Measurements from ENCODE around the gene RALB. TPM values are rescaled to one million over a fixed set of nuclear protein-coding genes. Genes with fewer than 3 reads are reported as not detected.
A peak's percentile ranks its signal among the peaks of the same experiment; 100 is the strongest.
"Not testable (repeated sequence)": the region's sequence is repeated elsewhere in the genome, so short reads cannot be mapped to it uniquely, and the experiment has no call there.

Gene RALB
- total RNA-seq, 1 experiment from 2014 or later: 57.6 TPM

- DNase-seq (ENCODE audit: low read depth): peak; percentile 32
These were observed 39.0 kb downstream of the RALB start for GRCh38 chr2:120291401-120292311.

DNA sequence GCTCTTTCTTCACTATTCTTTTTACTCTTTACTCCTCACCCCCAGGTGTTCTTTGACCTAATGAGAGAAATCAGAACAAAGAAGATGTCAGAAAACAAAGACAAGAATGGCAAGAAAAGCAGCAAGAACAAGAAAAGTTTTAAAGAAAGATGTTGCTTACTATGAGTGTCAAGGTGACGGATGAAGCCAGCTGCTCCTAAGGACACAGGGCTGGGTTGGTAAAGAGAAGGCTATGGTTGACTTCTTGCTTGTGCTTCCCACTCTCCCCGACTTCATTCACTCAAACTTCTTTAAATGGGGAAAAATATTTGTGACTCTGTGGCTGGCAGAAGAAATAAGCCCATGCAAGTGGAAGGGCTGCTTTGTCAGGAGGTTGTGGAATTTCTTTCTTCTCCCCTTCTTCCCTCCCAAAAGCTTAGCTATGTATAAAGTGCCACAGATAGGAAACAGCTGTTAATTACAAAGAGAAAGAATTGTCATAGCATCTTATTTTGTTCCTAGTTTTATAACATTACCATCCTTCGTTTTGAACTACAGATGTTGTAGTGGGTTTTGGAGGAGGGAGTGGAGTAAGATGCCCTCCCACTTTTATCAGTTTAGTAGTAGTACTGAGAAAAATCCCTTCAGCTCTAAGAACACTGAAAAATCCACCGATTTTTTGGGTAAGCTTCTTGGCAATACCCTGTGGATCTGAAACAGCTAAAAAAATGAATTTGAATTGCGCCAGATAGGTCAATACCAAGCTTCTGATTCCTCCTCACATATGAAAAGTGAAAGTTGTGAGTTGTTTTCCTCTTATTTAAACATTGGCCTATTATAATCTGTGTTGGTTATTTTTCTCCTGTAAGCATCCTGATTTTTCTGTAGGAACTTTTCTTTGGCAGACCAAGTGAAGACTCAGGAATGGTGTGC lies 40.7 kb downstream of the RALB start:
- no peak for DNase-seq (ENCODE audit: low read depth)

DNA sequence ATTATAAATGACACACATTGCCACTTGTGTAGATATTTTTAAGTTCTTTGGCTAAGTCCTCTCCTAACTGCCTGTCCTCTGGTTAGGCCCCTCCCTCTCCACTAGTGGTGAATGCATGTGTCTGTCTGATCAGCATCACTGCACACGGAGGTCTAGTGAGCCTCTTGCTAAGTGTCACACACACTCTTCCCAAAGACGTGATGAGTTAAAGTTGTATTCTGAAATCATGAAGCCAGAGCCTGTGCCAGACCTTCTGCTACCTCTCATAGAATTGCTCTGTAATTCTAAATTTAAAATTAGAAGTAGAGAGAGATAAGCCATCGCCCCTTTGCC lies 41.3 kb downstream of the RALB start:
- DNase-seq (ENCODE audit: low read depth): no peak

- DNase-seq (ENCODE audit: low read depth): peak; percentile 19
These were observed 45.7 kb downstream of the RALB start for GRCh38 chr2:120298173-120298835.

DNA sequence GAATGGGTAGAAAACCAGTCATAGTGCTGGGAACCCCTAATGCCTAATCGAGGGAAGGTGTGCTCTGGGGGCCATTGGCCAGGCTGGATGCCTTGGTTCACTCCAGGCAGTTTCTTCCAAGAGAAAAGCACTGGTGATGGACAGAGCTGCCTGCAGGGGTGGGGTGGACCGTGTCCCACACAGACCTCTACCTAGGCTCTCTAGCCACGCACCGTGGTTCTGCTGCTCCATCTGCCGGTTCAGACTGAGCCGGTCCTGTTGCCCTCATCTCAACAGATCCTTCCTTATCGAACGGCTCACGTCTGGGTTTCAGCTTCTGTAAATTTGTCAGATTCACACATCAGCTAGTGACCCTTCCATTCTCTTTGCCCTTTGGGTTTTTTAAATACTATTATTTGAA lies 46.4 kb downstream of the RALB start:
- DNase-seq (ENCODE audit: low read depth): no peak

GRCh38 chr2:120299561-120299960 lies 46.9 kb downstream of the RALB start:
- DNase-seq (ENCODE audit: low read depth): no peak

DNA sequence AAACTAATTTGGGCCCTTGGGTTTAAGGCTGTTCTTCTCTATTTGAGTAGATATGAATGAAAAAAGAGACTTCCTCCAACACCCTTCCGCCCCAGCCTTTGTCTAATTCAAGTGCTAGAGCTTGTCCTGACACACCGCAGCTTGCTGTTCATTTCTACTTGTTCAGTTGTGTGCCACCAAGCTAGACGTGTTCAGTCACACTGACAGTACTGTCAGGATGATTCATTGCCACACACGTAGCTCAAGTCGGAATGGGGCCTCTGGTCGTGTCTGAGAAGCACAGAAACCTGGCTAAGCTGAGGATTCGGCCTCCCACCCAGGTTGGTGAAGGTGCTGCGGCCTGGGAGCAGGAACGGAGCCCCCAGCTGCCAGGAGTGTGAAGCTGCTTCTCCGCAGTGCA lies 47.7 kb downstream of the RALB start:
- no peak for DNase-seq (ENCODE audit: low read depth)

DNA sequence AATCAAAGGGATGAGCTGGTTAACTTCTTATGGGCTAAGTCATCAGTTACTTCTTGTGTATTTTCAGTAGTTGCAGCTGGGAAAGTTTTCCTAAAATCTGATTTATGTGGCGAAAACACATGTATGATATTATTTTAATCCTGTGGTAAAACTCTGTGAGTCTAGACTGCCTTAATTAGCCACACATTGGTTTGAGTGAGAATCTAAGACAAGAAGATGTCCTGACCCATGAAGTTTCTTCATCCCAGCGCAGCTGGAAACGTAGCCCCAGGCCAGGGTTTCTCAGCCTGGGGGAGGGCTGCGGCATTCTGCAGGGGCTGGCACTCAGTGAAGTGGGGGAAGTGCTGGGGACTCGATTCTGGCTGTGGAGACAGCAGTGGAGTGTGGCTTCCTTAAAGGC lies 48.6 kb downstream of the RALB start:
- DNase-seq (ENCODE audit: low read depth): no peak

DNA sequence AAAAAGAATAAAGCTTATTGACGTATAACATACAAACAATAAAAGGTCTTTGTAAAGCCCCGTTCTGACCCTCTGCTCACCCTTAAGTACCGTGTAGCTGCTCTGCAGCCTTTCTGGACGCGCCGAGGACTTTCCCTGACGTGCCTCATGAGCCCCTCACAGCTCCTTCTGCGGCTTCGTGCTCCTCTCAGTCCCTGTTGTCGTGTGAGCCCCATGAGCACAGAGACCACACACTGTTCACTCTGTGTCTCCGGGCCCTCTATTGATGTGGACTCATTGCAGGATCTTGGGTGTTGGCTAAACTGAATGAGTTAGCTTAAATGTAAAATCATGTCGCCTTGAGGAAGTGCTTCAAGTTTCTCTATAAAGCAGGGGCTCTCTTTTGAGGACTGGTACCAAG lies 49.6 kb downstream of the RALB start:
- no peak for DNase-seq (ENCODE audit: low read depth)

DNA sequence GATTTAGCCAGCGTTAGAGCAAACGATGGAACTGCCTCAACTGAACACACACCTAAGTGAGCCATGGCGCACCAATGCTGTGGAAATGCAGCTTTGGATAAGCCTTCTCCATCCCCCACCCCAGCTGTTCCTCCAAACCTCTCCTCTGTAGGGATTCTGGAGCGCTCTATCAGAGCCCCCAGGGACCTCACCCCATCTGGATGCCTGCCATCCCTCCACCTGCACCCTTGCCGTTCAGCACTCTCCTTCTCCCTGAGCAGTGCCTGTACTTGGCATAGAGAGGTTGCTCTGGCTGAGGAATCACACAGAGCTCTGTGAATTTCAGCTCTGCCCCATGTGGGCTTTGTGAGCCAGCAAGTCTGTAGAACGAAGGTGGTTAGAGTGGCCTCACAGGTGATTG lies 50.5 kb downstream of the RALB start:
- DNase-seq (ENCODE audit: low read depth): no peak

GRCh38 chr2:120305296-120305695 lies 52.6 kb downstream of the RALB start:
- DNase-seq (ENCODE audit: low read depth): no peak

DNA sequence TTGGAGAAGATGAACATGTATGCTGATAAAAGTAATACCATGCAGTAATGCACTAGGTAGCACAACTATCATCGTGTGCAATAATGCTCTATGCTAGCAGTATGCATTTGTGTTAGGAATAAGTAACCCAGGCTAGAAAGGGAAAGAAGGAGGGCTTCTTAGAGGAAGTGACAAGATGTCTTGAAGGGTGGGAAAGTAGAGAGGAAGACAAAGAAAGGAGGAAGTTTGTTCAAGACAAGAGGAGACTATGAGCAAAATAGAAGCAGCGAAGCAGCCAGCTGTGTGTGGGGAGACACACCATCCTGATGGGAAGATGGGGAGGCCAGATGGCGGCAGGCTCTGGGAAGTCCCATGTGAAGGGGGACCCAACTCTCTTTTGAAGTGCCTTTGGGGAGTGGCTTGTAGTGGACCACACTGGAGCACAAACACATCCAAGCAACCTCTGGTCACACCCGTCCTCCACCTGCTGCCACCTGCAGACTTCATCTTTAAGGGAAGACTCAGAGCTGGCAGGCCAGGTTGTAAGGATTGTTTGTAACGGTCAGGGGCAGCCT lies 53.4 kb downstream of the RALB start:
- DNase-seq (ENCODE audit: low read depth): no peak

DNA sequence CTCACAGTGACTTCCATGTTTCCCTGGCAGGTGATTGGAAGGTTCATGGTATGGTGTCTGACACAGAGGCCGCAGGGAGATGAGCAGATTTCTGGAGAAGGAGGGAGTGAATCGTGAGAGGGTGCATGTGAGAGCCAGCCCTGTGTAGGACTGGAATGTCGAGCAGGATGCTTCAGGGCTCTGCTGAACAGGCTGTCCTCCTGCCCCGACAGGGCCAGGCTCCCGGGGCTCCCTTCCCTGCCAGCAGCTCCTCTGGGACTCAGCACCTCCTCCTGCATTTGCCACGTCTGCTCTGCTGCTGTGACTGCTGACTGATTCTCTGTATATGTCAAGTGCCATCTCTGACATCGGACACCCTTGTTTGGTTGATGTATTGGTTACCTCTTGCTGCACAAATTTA lies 54.8 kb downstream of the RALB start:
- no peak for DNase-seq (ENCODE audit: low read depth)

DNA sequence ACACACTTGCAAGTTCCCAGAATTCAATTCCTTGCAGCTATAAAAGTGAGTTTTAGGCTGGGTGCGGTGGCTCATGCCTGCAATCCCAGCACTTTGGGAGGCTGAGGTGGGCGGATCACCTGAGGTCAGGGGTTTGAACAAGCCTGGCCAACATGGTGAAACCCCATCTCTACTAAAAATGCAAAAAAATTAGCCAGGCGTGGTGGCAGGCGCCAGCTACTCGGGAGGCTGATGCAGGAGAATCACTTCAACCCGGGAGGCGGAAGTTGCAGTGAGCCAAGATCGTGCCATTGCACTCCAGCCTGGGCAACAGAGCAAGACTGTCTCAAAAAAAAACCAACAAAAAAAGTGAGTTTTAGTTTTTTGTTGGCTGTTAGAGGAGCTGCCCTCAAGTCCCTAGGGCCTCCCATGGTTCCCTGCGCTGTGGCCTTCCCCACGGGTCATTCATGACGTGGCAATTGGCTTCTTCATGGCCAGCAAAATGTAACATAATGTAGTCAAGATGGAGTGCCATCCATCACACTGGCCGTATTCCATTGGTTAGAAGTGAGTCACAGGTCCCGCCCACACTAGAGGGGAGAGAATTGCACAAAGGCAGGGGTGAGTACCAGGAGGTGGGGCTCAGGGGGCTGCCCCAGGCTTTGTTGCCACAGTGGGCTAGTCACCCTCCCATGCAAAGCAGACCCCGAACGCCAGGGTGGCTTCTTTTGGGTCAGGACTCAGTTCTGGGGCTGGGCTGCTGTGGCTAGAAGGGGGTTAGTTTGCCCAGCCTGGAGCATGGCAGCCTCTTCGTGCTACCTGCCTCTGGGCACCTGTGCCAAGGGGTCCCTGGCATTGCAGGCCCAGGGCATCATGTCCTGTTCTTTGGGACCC lies 55.6 kb downstream of the RALB start:
- no peak for DNase-seq (ENCODE audit: low read depth)

- no peak for DNase-seq (ENCODE audit: low read depth)
These were observed 57.5 kb downstream of the RALB start for GRCh38 chr2:120310136-120310535.

DNA sequence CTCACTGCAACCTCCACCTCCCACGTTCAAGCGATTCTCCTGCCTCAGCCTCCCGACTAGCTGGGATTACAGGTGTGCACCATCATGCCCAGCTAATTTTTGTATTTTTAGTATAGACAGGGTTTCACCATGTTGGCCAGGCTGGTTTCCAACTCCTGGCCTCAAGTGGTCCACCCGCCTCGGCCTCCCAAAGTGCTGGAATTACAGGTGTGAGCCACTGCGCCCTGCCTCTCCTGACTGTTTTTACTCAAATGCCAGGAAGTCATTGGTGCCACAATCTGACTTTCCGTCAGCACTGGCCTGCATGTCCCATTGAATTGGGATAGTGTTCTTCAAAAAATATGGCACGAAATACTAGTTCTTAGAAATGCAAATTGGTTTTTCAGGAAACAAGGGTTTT lies 58.2 kb downstream of the RALB start:
- DNase-seq (ENCODE audit: low read depth): not testable (repeated sequence)

- DNase-seq (ENCODE audit: low read depth): no peak
These were observed 59.4 kb downstream of the RALB start for GRCh38 chr2:120312076-120312475.

DNA sequence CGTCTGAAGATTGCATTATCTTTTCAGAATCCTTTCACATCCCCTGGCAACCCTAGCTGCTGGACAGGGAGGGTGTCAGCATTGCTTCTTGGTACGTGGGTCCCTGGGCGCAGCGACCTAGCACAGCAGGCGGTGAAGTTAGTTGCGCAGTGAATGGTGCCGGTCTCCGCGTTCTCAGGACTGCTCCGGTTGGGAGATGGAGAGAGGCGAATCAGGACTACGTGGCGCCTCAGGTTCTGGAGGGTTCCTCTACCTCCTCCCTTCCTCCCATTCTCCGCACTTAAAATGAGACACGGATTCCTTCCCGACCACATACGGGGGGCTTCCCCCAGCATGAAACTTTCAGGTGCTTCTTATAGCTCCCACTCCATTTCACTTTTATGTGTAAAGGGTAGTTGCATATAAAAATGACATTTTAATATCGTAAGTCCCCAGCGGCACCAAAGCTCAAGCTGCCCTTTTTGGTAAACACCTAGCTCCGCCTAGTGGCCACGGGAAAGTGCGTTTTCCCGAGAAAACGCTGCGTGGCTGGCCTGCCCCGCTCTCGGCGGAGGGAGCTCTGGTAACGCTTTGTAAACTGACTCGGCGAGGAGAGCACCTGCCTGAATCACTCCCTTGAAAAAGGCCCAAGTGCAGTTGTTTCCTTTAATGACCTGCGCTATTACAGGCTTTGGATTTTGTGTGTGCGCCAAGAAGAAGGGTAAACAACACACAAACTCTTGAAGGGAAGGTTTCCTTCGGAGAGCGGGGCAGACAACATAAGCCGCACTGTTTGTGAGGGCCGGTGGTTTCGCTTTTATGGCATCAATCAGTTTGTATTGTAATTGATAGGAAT lies 60.4 kb downstream of the RALB start:
- DNase-seq (ENCODE audit: low read depth): peak; percentile 74
